MM.1S (cell line): ENCODE data around the gene PAM16.

Experiments used
- DNase-seq: peaks from one replicate; pipeline ENCODE4 v3.0.0-alpha.2; 2015
- H2AFZ ChIP-seq: fragments of 300-600 bp; sonication (generic); 2 replicates; pipeline ENCODE4 v1.6.0; 2016; ENCODE audit warnings: antibody characterized with exemption, low read length
- H3F3A ChIP-seq: fragments of 300-600 bp; sonication (generic); 2 replicates; pipeline ENCODE4 v1.6.1; 2016; ENCODE audit warnings: mild to moderate bottlenecking, antibody characterized with exemption, low read length, moderate library complexity, mixed read lengths; ENCODE audit not compliant: insufficient read depth
- H3K27ac ChIP-seq: fragments of 300-600 bp; sonication (generic); 2 replicates; pipeline ENCODE4 v1.5.1; 2016; ENCODE audit warnings: mild to moderate bottlenecking, low read length
- H3K27me3 ChIP-seq: fragments of 300-600 bp; sonication (generic); replicated peaks from 2 replicates; pipeline ENCODE4 v1.6.0; 2016; ENCODE audit warnings: low read length; ENCODE audit not compliant: insufficient read depth
- H3K36me3 ChIP-seq: fragments of 300-600 bp; sonication (generic); replicated peaks from 2 replicates; pipeline ENCODE4 v1.6.1; 2016; ENCODE audit warnings: mild to moderate bottlenecking, low read length, mixed read lengths; ENCODE audit not compliant: insufficient read depth
- H3K4me1 ChIP-seq: fragments of 300-600 bp; sonication (generic); 2 replicates; pipeline ENCODE4 v1.6.1; 2016; ENCODE audit warnings: low read length, mixed read lengths
- H3K4me2 ChIP-seq: fragments of 300-600 bp; sonication (generic); 2 replicates; pipeline ENCODE4 v1.6.0; 2016; ENCODE audit warnings: low read depth, low read length
- H3K4me3 ChIP-seq: fragments of 300-600 bp; sonication (generic); 2 replicates; pipeline ENCODE4 v1.5.1; 2016; ENCODE audit warnings: low read length, mixed read lengths
- H3K79me2 ChIP-seq: fragments of 300-600 bp; sonication (generic); 2 replicates; pipeline ENCODE4 v1.6.1; 2016; ENCODE audit warnings: mixed run types, low read length, mixed read lengths
- H3K9ac ChIP-seq: fragments of 300-600 bp; sonication (generic); 2 replicates; pipeline ENCODE4 v1.6.1; 2016; ENCODE audit warnings: low read length, mixed read lengths
- H3K9me2 ChIP-seq: fragments of 300-600 bp; sonication (generic); replicated peaks from 2 replicates; pipeline ENCODE4 v1.6.1; 2016; ENCODE audit warnings: mild to moderate bottlenecking, low read length, mixed read lengths; ENCODE audit not compliant: insufficient read depth
- H3K9me3 ChIP-seq: fragments of 300-600 bp; sonication (generic); replicated peaks from 2 replicates; pipeline ENCODE4 v1.6.1; 2016; ENCODE audit warnings: mild to moderate bottlenecking, low read length, mixed read lengths; ENCODE audit not compliant: insufficient read depth
- H4K20me1 ChIP-seq: fragments of 300-600 bp; sonication (generic); 2 replicates; pipeline ENCODE4 v1.6.1; 2016; ENCODE audit warnings: mild to moderate bottlenecking, low read length, moderate library complexity, mixed read lengths; ENCODE audit not compliant: insufficient read depth
- CTCF ChIP-seq: fragments of 300-600 bp; sonication (generic); IDR thresholded peaks from 2 replicates; pipeline ENCODE4 v1.5.1; 2016; ENCODE audit warnings: antibody characterized with exemption, low read length, mixed read lengths
- EZH2 ChIP-seq: fragments of 300-600 bp; sonication (generic); optimal IDR thresholded peaks from 2 replicates; pipeline ENCODE3; 2017; ENCODE audit warnings: low read depth, mild to moderate bottlenecking, antibody characterized with exemption, low read length, mixed read lengths
- EZH2phosphoT487 ChIP-seq: fragments of 300-600 bp; sonication (generic); IDR thresholded peaks from 2 replicates; pipeline ENCODE4 v1.6.1; 2018; ENCODE audit warnings: antibody characterized with exemption, low read length

PAM16 gene

GRCh38 chr16:4333308-4333638 lies 17.8 kb downstream of the PAM16 start:
- H3K9me3 ChIP-seq: no peaks in the 10 kb centered on the region
- no peaks in the 10 kb centered on the region for H3K9me2 ChIP-seq
- no peak overlapping the region for H3K4me3 ChIP-seq
- no peaks in the 10 kb centered on the region for H4K20me1 ChIP-seq
- no peak for TF ChIP-seq CTCF
- TF ChIP-seq EZH2: no peak
- TF ChIP-seq EZH2phosphoT487: no peak
- H3K36me3 ChIP-seq: no peaks in the 10 kb centered on the region
- no peak overlapping the region for H2AFZ ChIP-seq
- no peak overlapping the region for H3K27ac ChIP-seq
- H3K9ac ChIP-seq: no peak overlapping the region
- no peaks in the 10 kb centered on the region for H3F3A ChIP-seq
- no peaks in the 10 kb centered on the region for H3K79me2 ChIP-seq
- peaks cover 30% of the 10 kb centered on the region for H3K27me3 ChIP-seq
- no peak overlapping the region for H3K4me2 ChIP-seq
- H3K4me1 ChIP-seq: no peaks in the 10 kb centered on the region
- DNase-seq: no peak

- Histone ChIP-seq H3F3A (no peaks in the 10 kb centered on the region), H3K27ac (no peak overlapping the region), H4K20me1 (no peaks in the 10 kb centered on the region), H3K36me3 (no peaks in the 10 kb centered on the region), H3K9me2 (no peaks in the 10 kb centered on the region), H3K9me3 (no peaks in the 10 kb centered on the region), H3K4me2 (no peak overlapping the region), H3K79me2 (no peaks in the 10 kb centered on the region), H3K4me1 (no peaks in the 10 kb centered on the region), H3K27me3 (peaks cover 31% of the 10 kb centered on the region), H2AFZ (no peak overlapping the region), H3K9ac (no peak overlapping the region), H3K4me3 (no peak overlapping the region)
- no peak for TF ChIP-seq CTCF
- no peak for TF ChIP-seq EZH2phosphoT487
- TF ChIP-seq EZH2: no peak
- no peak for DNase-seq
Measured at GRCh38 chr16:4332623-4333307, 18.4 kb downstream of the PAM16 start.

- H3K9ac ChIP-seq: no peak overlapping the region
- no peak overlapping the region for H2AFZ ChIP-seq
- H4K20me1 ChIP-seq: no peaks in the 10 kb centered on the region
- H3F3A ChIP-seq: no peaks in the 10 kb centered on the region
- H3K79me2 ChIP-seq: no peaks in the 10 kb centered on the region
- H3K9me3 ChIP-seq: no peaks in the 10 kb centered on the region
- H3K4me2 ChIP-seq: no peak overlapping the region
- H3K4me1 ChIP-seq: no peaks in the 10 kb centered on the region
- H3K27me3 ChIP-seq: peaks cover 34% of the 10 kb centered on the region
- H3K9me2 ChIP-seq: no peaks in the 10 kb centered on the region
- no peak overlapping the region for H3K27ac ChIP-seq
- no peak for DNase-seq
- TF ChIP-seq EZH2 (no peak), EZH2phosphoT487 (no peak), CTCF (no peak)
- no peak overlapping the region for H3K4me3 ChIP-seq
- H3K36me3 ChIP-seq: no peaks in the 10 kb centered on the region
Measured at GRCh38 chr16:4332083-4332482, 19.0 kb downstream of the PAM16 start.
